Caco-2 (cell line): ENCODE measurements around the gene EFCAB9. TPM values are rescaled to one million over a fixed set of nuclear protein-coding genes. Genes with fewer than 3 reads are reported as not detected.

Source experiments
- BruUV-seq: library from RNA; stranded (reverse); fragments of 400-500 nt; replicated peaks from 2 replicates; lab custom pipeline; 2021; lab: Mats Ljungman, UMichigan
- CTCF ChIA-PET: fragments of 300-600 bp; sonication (Branson Sonifier 250); formaldehyde crosslinking; loops from one replicate; lab custom pipeline; 2022; ENCODE audit warnings: antibody characterized with exemption; lab: Charles Lee
- POLR2A ChIA-PET: fragments of 300-600 bp; sonication (Branson Sonifier 250); formaldehyde crosslinking; loops from one replicate; lab custom pipeline; 2022; ENCODE audit warnings: antibody characterized with exemption; lab: Charles Lee
- DNase-seq, 2 experiments: peaks; one replicate each; pipeline versions ENCODE4 v3.0.0 to v3.0.0-alpha.2; 2020 to 2022
- H3K27me3 ChIP-seq: replicated peaks from 2 replicates; pipeline ENCODE4 v1.6.0; 2011; ENCODE audit warnings: low read length; ENCODE audit not compliant: control insufficient read depth, insufficient read depth
- H3K36me3 ChIP-seq: 2 replicates; pipeline ENCODE4 v1.5.1; 2011; ENCODE audit warnings: low read length; ENCODE audit not compliant: control insufficient read depth, insufficient read depth
- H3K4me1 ChIP-seq: fragments of 250-450 bp; sonication (Bioruptor Pico); 2 replicates; pipeline ENCODE4 v1.5.1; 2020; ENCODE audit warnings: mild to moderate bottlenecking
- H3K4me3 ChIP-seq: 2 replicates; pipeline ENCODE4 v1.5.1; 2011; ENCODE audit warnings: low read depth, mild to moderate bottlenecking, control low read depth, low read length
- H3K9me3 ChIP-seq: fragments of 250-450 bp; sonication (Bioruptor Pico); 2 replicates; pipeline ENCODE4 v1.5.1; 2020; ENCODE audit warnings: mild to moderate bottlenecking, moderate library complexity
- H3K27ac Mint-ChIP-seq: one replicate; pipeline ENCODE4 v1.8.0; 2022; ENCODE audit warnings: mixed read lengths; ENCODE audit not compliant: unreplicated experiment
- H3K27me3 Mint-ChIP-seq: one replicate; pipeline ENCODE4 v1.8.0; 2022; ENCODE audit warnings: mixed read lengths; ENCODE audit not compliant: insufficient read depth, unreplicated experiment
- H3K36me3 Mint-ChIP-seq: one replicate; pipeline ENCODE4 v1.8.0; 2022; ENCODE audit warnings: mild to moderate bottlenecking, mixed read lengths; ENCODE audit not compliant: insufficient read depth, unreplicated experiment
- H3K4me1 Mint-ChIP-seq: one replicate; pipeline ENCODE4 v1.8.0; 2022; ENCODE audit warnings: low read depth, mixed read lengths; ENCODE audit not compliant: unreplicated experiment
- H3K4me3 Mint-ChIP-seq: one replicate; pipeline ENCODE4 v1.8.0; 2022; ENCODE audit warnings: mild to moderate bottlenecking, moderate library complexity, mixed read lengths; ENCODE audit not compliant: unreplicated experiment
- H3K9me3 Mint-ChIP-seq: one replicate; pipeline ENCODE4 v1.8.0; 2022; ENCODE audit warnings: mixed read lengths; ENCODE audit not compliant: unreplicated experiment
- intact Hi-C: fragments of 100-400 bp; cut with micrococcal nuclease; formaldehyde crosslinking; loops from one replicate; pipeline ENCODE4 v1.10.0; 2022; ENCODE audit not compliant: unreplicated experiment
- total RNA-seq: library from RNA; stranded (reverse); gene quantifications from 2 replicates; pipeline ENCODE4 v1.2.3, GENCODE V29; 2022
- TF ChIP-seq, protein P1 (sequence below), 2 experiments: fragments of 200-600 bp in 1 of 2; IDR thresholded peaks; 1 replicate in 1 of 2; 2 replicates in 1 of 2; pipeline versions ENCODE4 v1.5.1 to v1.8.0; 2011 to 2022; ENCODE audit warnings: antibody characterized with exemption in 1 of 2, control low read depth in 1 of 2, inconsistent platforms in 1 of 2, low read depth in 1 of 2, low read length in 1 of 2, mild to moderate bottlenecking in 1 of 2, moderate library complexity in 1 of 2; ENCODE audit not compliant: insufficient read depth in 1 of 2, severe bottlenecking in 1 of 2, unreplicated experiment in 1 of 2

Gene EFCAB9
- total RNA-seq, 1 experiment from 2014 or later, result not detected

DNA sequence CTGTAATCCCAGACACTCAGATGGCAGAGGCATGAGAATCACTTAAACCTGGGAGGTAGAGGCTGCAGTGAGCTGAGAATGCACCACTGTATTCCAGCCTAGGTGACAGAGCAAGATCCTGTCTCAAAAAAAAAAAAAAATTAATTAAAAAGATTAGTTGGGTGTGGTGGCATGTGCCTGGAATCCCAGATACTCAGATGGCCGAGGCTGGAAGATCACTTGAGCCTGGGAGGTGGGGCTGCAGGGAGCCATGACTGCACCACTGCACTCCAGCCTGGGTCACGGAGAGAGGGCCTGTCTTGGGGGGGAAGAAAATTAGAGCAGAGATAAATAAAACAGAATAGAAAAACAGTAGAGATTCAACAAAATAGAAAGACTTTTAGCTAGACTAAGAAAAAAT, 54.7 kb downstream of the EFCAB9 start:
- no TSS peak for BruUV-seq
- Histone ChIP-seq H3K4me3 (no peak overlapping the region), H3K9me3 (peaks cover 4% of the 10 kb centered on the region; the same call in 1 of the 2 replicates), H3K27me3 (no peaks in the 10 kb centered on the region), H3K4me1 (no peaks in the 10 kb centered on the region), H3K36me3 (no peaks in the 10 kb centered on the region)
- ChIA-PET CTCF (interaction anchor here (0.6 kb wide), 1 partner anchor 65 kb away, joined by 4 read pairs; no protein-coding TSS in a partner anchor), POLR2A (no interaction called here)
- no peak overlapping the region for H3K27ac Mint-ChIP-seq
- H3K4me3 Mint-ChIP-seq, result no peak overlapping the region
- H3K9me3 Mint-ChIP-seq, result peaks cover 9% of the 10 kb centered on the region
- peaks cover 7% of the 10 kb centered on the region for H3K4me1 Mint-ChIP-seq
- intact Hi-C loops, result no loop called here
- no peak for DNase-seq
- H3K27me3 Mint-ChIP-seq, result no peaks in the 10 kb centered on the region
- TF ChIP-seq, protein P1, sequence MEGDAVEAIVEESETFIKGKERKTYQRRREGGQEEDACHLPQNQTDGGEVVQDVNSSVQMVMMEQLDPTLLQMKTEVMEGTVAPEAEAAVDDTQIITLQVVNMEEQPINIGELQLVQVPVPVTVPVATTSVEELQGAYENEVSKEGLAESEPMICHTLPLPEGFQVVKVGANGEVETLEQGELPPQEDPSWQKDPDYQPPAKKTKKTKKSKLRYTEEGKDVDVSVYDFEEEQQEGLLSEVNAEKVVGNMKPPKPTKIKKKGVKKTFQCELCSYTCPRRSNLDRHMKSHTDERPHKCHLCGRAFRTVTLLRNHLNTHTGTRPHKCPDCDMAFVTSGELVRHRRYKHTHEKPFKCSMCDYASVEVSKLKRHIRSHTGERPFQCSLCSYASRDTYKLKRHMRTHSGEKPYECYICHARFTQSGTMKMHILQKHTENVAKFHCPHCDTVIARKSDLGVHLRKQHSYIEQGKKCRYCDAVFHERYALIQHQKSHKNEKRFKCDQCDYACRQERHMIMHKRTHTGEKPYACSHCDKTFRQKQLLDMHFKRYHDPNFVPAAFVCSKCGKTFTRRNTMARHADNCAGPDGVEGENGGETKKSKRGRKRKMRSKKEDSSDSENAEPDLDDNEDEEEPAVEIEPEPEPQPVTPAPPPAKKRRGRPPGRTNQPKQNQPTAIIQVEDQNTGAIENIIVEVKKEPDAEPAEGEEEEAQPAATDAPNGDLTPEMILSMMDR (IDR thresholded peaks at IDR 0.05; ENCODE audit: insufficient read depth in 1 of 2, low read depth in 1 of 2, low read length in 1 of 2, severe bottlenecking in 1 of 2, unreplicated experiment in 1 of 2), result no peak
- H3K36me3 Mint-ChIP-seq, result peaks cover 48% of the 10 kb centered on the region

DNA sequence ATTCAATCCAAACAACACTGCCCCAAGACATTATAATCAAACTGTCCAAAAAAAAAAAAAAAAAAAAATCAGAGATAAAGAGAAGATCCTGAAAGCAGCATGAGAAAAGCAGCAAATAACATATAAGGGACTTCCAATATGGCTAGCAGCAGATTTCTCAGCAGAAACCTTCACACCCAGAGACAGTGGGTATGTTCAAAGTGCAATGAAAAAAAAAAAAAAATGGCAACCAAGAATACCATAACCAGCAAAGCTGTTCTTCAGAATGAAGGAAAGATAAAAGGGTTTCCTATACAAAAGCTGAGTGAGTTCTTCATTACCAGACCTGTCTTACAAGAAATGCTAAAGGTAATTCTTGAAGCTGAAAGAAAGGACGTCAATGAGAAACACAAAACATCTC, 57.4 kb downstream of the EFCAB9 start:
- ChIA-PET POLR2A (no interaction called here), CTCF (no interaction called here)
- Histone ChIP-seq H3K4me3 (no peak overlapping the region), H3K4me1 (no peaks in the 10 kb centered on the region), H3K9me3 (peaks cover 4% of the 10 kb centered on the region; the same call in 1 of the 2 replicates), H3K36me3 (no peaks in the 10 kb centered on the region; the same call in 1 of the 2 replicates), H3K27me3 (no peaks in the 10 kb centered on the region)
- Mint-ChIP-seq H3K27me3 (no peaks in the 10 kb centered on the region), H3K4me3 (no peak overlapping the region), H3K9me3 (peaks cover 9% of the 10 kb centered on the region), H3K27ac (no peak overlapping the region), H3K36me3 (peaks cover 55% of the 10 kb centered on the region), H3K4me1 (peaks cover 7% of the 10 kb centered on the region)
- DNase-seq, result no peak
- no TSS peak for BruUV-seq
- TF ChIP-seq, protein P1 (IDR thresholded peaks at IDR 0.05; ENCODE audit: insufficient read depth in 1 of 2, low read depth in 1 of 2, low read length in 1 of 2, severe bottlenecking in 1 of 2, unreplicated experiment in 1 of 2), result no peak
- intact Hi-C loops, result no loop called here

DNA sequence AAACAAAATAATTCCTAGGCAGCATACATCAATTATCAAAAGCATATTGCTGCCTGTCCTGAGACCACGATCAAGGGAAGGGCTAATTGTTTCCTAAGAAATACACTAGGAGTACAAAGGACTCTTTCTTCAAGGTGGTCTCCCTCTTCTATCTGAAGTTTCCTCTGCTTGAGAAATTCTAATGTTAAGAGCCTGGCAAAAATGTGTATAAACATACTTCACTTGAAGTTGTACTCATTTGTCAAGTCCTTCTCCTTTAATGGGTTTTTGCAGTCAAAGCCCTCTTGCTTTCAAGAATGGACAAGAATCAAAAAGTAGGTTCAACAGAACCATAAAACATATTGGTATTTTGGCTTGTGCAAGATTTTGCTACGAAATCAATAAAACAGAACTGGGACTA, 58.5 kb downstream of the EFCAB9 start:
- Histone ChIP-seq H3K27me3 (no peaks in the 10 kb centered on the region), H3K9me3 (peaks cover 4% of the 10 kb centered on the region; the same call in 1 of the 2 replicates), H3K36me3 (no peaks in the 10 kb centered on the region; the same call in 1 of the 2 replicates), H3K4me1 (no peaks in the 10 kb centered on the region), H3K4me3 (no peak overlapping the region)
- Mint-ChIP-seq H3K27ac (no peak overlapping the region), H3K9me3 (peaks cover 9% of the 10 kb centered on the region), H3K36me3 (peaks cover 65% of the 10 kb centered on the region), H3K4me1 (peaks cover 12% of the 10 kb centered on the region), H3K27me3 (no peaks in the 10 kb centered on the region), H3K4me3 (no peak overlapping the region)
- TF ChIP-seq, protein P1 (IDR thresholded peaks at IDR 0.05; ENCODE audit: insufficient read depth in 1 of 2, low read depth in 1 of 2, low read length in 1 of 2, severe bottlenecking in 1 of 2, unreplicated experiment in 1 of 2), result no peak
- CTCF ChIA-PET, result no interaction called here
- intact Hi-C loops, result no loop called here
- BruUV-seq, result no TSS peak
- no peak for DNase-seq
- POLR2A ChIA-PET, result interaction anchor here (0.6 kb wide), 1 partner anchor 74 kb away, joined by 3 read pairs; no protein-coding TSS in a partner anchor

Other genes with a start within 250 kb of the EFCAB9 start
- gene FBXW11, start 187.5 kb upstream of the EFCAB9 start, total RNA-seq, result 46.2 and 46.3 TPM in 2 replicates
- 10.3 and 15.6 TPM in 2 replicates for gene STK10, start 5.9 kb upstream of the EFCAB9 start, total RNA-seq
- gene UBTD2, start 89.6 kb downstream of the EFCAB9 start, total RNA-seq, result 32.4 and 33.2 TPM in 2 replicates